GM12878 (cell line): ENCODE results near the gene CD1D. TPM values are rescaled to one million over a fixed set of nuclear protein-coding genes. Genes with fewer than 3 reads are reported as not detected.

ENCODE experiments used
- ATAC-seq: fragments of 200-7000 bp; cut with Tn5 transposase; 3 replicates; pipeline ENCODE4 v1.9.1; 2020; ENCODE audit warnings: mild to moderate bottlenecking, moderate library complexity
- BruUV-seq: library from RNA; stranded (reverse); fragments of 400-500 nt; replicated peaks from 2 replicates; lab custom pipeline; 2021; lab: Mats Ljungman, UMichigan
- CTCF ChIA-PET: fragments of 300-600 bp; sonication (Branson Sonifier 250); formaldehyde crosslinking; extraction: SDS; loops from one replicate; lab custom pipeline; 2021; ENCODE audit warnings: inconsistent platforms; lab: Yijun Ruan, JAX
- POLR2A ChIA-PET: fragments of 350-600 bp; formaldehyde crosslinking; extraction: SDS; loops from one replicate; lab custom pipeline; 2021; ENCODE audit warnings: inconsistent platforms; lab: Charles Lee
- RAD21 ChIA-PET: fragments of 300-600 bp; sonication (Branson Sonifier 250); formaldehyde crosslinking; loops from one replicate; lab custom pipeline; 2023; ENCODE audit warnings: antibody characterized with exemption; ENCODE audit not compliant: unreplicated experiment; lab: Charles Lee
- SMC1A ChIA-PET: fragments of 300-600 bp; sonication (Branson Sonifier 250); formaldehyde crosslinking; loops from one replicate; lab custom pipeline; 2023; ENCODE audit not compliant: unreplicated experiment, uncharacterized antibody; lab: Charles Lee
- DNase-seq: peaks from one replicate; pipeline ENCODE4 v3.0.0-alpha.2; 2011; ENCODE audit warnings: low read depth, low spot score
- FAIRE-seq: peaks from 3 replicates; lab custom pipeline; 2011; peaks lifted over from hg19 to GRCh38; lab: Jason Lieb, UNC
- H2AFZ ChIP-seq: 2 replicates; pipeline ENCODE4 v1.6.0; 2011; ENCODE audit warnings: low read depth, low read length, control low read depth; ENCODE audit not compliant: control insufficient read depth
- H3K27ac ChIP-seq: 2 replicates; pipeline ENCODE4 v1.5.1; 2011; ENCODE audit warnings: control low read depth; ENCODE audit not compliant: control insufficient read depth, insufficient read depth
- H3K27me3 ChIP-seq, 2 experiments: replicated peaks in 1 of 2; 2 replicates each; pipeline versions ENCODE4 v1.6.0 to v1.6.1; 2011; ENCODE audit warnings: low read length in 1 of 2; ENCODE audit not compliant: control insufficient read depth in 2 of 2, insufficient read depth in 2 of 2
- H3K36me3 ChIP-seq, 2 experiments: 2 replicates each; pipeline ENCODE4 v1.5.1; 2011; ENCODE audit warnings: low read length in 1 of 2; ENCODE audit not compliant: control insufficient read depth in 2 of 2, insufficient read depth in 2 of 2
- H3K4me1 ChIP-seq: 2 replicates; pipeline ENCODE4 v1.6.1; 2011; ENCODE audit warnings: mild to moderate bottlenecking, low read length, moderate library complexity, mixed read lengths; ENCODE audit not compliant: control insufficient read depth, insufficient read depth
- H3K4me2 ChIP-seq: 2 replicates; pipeline ENCODE4 v1.6.0; 2011; ENCODE audit warnings: control low read depth; ENCODE audit not compliant: control insufficient read depth, insufficient read depth
- H3K4me3 ChIP-seq: fragments of 200-600 bp; sonication (generic); 2 replicates; pipeline ENCODE4 v1.5.1; 2016
- H3K79me2 ChIP-seq: 2 replicates; pipeline ENCODE4 v1.6.0; 2011; ENCODE audit warnings: low read length; ENCODE audit not compliant: control insufficient read depth, insufficient read depth
- H3K9ac ChIP-seq: 2 replicates; pipeline ENCODE4 v1.8.0; 2011; ENCODE audit warnings: low read length, control low read depth, mixed read lengths; ENCODE audit not compliant: control insufficient read depth, insufficient read depth
- H3K9me3 ChIP-seq: replicated peaks from 3 replicates; pipeline ENCODE4 v1.5.1; 2011; ENCODE audit warnings: mild to moderate bottlenecking, low read length; ENCODE audit not compliant: control insufficient read depth, insufficient read depth
- H4K20me1 ChIP-seq: 2 replicates; pipeline ENCODE4 v1.6.0; 2011; ENCODE audit not compliant: control insufficient read depth, insufficient read depth
- CBX5 ChIP-seq: sonication (generic); IDR thresholded peaks from 2 replicates; pipeline ENCODE4 v1.6.1; 2016; ENCODE audit warnings: low read depth, moderate library complexity, mild to moderate bottlenecking, inconsistent platforms
- CHD2 ChIP-seq: IDR thresholded peaks from 2 replicates; pipeline ENCODE4 v1.6.1; 2011; ENCODE audit warnings: low read depth, low read length, improper control_type of control experiment, borderline replicate concordance
- MYB ChIP-seq: fragments of 150-350 bp; IDR thresholded peaks from 2 replicates; pipeline ENCODE4 v1.6.1; 2014; ENCODE audit warnings: mild to moderate bottlenecking, low read depth, low read length, borderline replicate concordance
- RAD21 ChIP-seq: IDR thresholded peaks from 2 replicates; pipeline ENCODE4 v1.6.1; 2011; ENCODE audit warnings: mild to moderate bottlenecking, low read depth, low read length, moderate library complexity; ENCODE audit not compliant: insufficient read depth
- RBBP5 ChIP-seq: fragments of 200-600 bp; sonication (generic); conservative IDR thresholded peaks from 2 replicates; pipeline ENCODE4 v1.6.1; 2016
- RCOR1 ChIP-seq: conservative IDR thresholded peaks from 2 replicates; pipeline ENCODE4 v1.6.1; 2012; ENCODE audit warnings: low read depth, low read length, improper control_type of control experiment
- SUZ12 ChIP-seq: fragments of 200-600 bp; sonication (generic); IDR thresholded peaks from one replicate; pipeline ENCODE4 v1.6.1; 2018; ENCODE audit warnings: antibody characterized with exemption, mild to moderate bottlenecking; ENCODE audit not compliant: unreplicated experiment
- TCF3 ChIP-seq: IDR thresholded peaks from 2 replicates; pipeline ENCODE4 v1.6.1; 2012; ENCODE audit warnings: low read depth, mild to moderate bottlenecking, low read length, borderline replicate concordance; ENCODE audit not compliant: insufficient read depth
- WRNIP1 ChIP-seq: IDR thresholded peaks from 2 replicates; pipeline ENCODE4 v1.6.1; 2011; ENCODE audit warnings: low read depth, low read length, improper control_type of control experiment, borderline replicate concordance
- YBX1 ChIP-seq: fragments of 450-650 bp; IDR thresholded peaks from 2 replicates; pipeline ENCODE4 v1.6.1; 2016; ENCODE audit warnings: antibody characterized with exemption
- ZNF207 ChIP-seq: fragments of 450-650 bp; IDR thresholded peaks from 2 replicates; pipeline ENCODE4 v1.6.1; 2014; ENCODE audit warnings: antibody characterized with exemption, mild to moderate bottlenecking, borderline replicate concordance
- ZNF622 ChIP-seq: fragments of 450-650 bp; IDR thresholded peaks from 2 replicates; pipeline ENCODE4 v1.6.1; 2017; ENCODE audit warnings: mild to moderate bottlenecking, inconsistent platforms
- WGBS: methylation state at CpG from one replicate; pipeline ENCODE4 v1.1.6; 2016; ENCODE audit warnings: low lambda C conversion rate; ENCODE audit not compliant: insufficient replicate concordance, insufficient coverage; ENCODE audit errors: missing lambda C conversion rate; 5-methylcytosine and 5-hydroxymethylcytosine counted together
- in situ Hi-C: fragments of 300-500 bp; cut with MboI; formaldehyde crosslinking; loops from 9 replicates; pipeline ENCODE4 v1.14.3; 2018; ENCODE audit warnings: mixed read lengths
- intact Hi-C: fragments of 100-400 bp; cut with micrococcal nuclease; formaldehyde crosslinking; loops from one replicate; pipeline ENCODE4 v1.14.2; 2022; ENCODE audit not compliant: unreplicated experiment
- polyA plus RNA-seq, 11 experiments: library from polyadenylated mRNA; depleted of rRNA in 4 of 11; unstranded in 6 of 11; stranded (reverse) in 5 of 11; fragments of >200 nt; fragmentation: Nextera tagmentation in 4 of 11; fragmentation: Illumina TruSeq in 1 of 11; extraction: Ambion mirVana in 4 of 11; extraction: Trizol in 1 of 11; gene quantifications; 1 replicate in 1 of 11; 2 replicates in 10 of 11; pipeline versions ENCODE4 v1.2.1 to v1.2.3, GENCODE V29; 2011 to 2016; ENCODE audit warnings: inconsistent platforms in 2 of 11, missing spikeins in 2 of 11, low read depth in 1 of 11
- total RNA-seq, 4 experiments: library from RNA; depleted of rRNA in 3 of 4; stranded (reverse); fragments of >200 nt in 3 of 4; fragmentation: Illumina TruSeq in 1 of 4; extraction: Trizol in 1 of 4; gene quantifications; 2 replicates each; pipeline versions ENCODE4 v1.2.1 to v1.2.3, GENCODE V29; 2013 to 2021
- TF ChIP-seq, protein P1 (sequence below): IDR thresholded peaks from 2 replicates; pipeline ENCODE4 v1.6.1; 2012; ENCODE audit warnings: low read depth, low read length, improper control_type of control experiment
- TF ChIP-seq, protein P2 (sequence below): fragments of 450-650 bp; conservative IDR thresholded peaks from 2 replicates; pipeline ENCODE4 v1.6.1; 2017; ENCODE audit warnings: mild to moderate bottlenecking, moderate library complexity
- TF ChIP-seq, protein P3 (sequence below): fragments of 150-350 bp; IDR thresholded peaks from 2 replicates; pipeline ENCODE4 v1.6.1; 2016; ENCODE audit warnings: low read depth, low read length
- TF ChIP-seq, protein P4 (sequence below): fragments of 150-350 bp; IDR thresholded peaks from 2 replicates; pipeline ENCODE4 v1.6.1; 2014; ENCODE audit warnings: mild to moderate bottlenecking, low read depth, low read length

Gene CD1D
- total and polyA plus RNA-seq, 10 of the 15 experiments (the other 5 are each of a cell fraction or from before 2014, with no cell fraction given): 0.21 to 1.4 (median 0.73) TPM; not detected in 2

DNA sequence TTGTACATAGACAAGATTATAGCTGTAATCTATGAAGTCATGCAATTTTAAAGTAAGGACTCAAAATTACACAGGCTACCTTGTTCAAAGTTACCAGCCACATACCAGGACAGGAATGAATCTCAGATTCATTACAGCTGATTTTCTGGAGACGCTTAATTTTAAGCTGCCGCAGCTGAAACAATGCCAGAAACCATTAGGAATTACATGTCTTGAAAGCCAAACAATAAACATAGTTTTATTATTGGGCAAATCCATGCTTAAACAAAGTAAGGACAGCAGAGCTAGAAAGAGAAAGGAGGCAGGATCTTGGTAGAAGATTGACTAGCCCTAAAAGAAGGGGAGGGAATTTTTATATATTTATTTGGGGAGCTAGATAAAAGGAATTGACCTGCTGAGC, 19.2 kb upstream of the CD1D start:
- no peaks in the 10 kb centered on the region for H4K20me1 ChIP-seq
- CTCF ChIA-PET: interaction anchor here (1.1 to 2.4 kb wide), 3 partner anchors 37 to 198 kb away, joined by 3 to 12 read pairs (median 5); no protein-coding TSS in a partner anchor
- H3K27ac ChIP-seq: no peak overlapping the region
- peaks cover 19% of the 10 kb centered on the region for H3K4me1 ChIP-seq
- no peak overlapping the region for H3K4me3 ChIP-seq
- no peak overlapping the region for H2AFZ ChIP-seq
- BruUV-seq: no TSS peak
- no peaks in the 10 kb centered on the region for H3K79me2 ChIP-seq
- POLR2A ChIA-PET: no interaction called here
- FAIRE-seq: no peak
- H3K27me3 ChIP-seq: peaks cover 0 to 5% of the 10 kb centered on the region in 2 experiments; a peak in 1 of 4 replicates
- RAD21 ChIA-PET: interaction anchor here (0.6 kb wide), 1 partner anchor 26 kb away, joined by 3 read pairs; no protein-coding TSS in a partner anchor
- SMC1A ChIA-PET: interaction anchor here (1.2 to 3.3 kb wide), 4 partner anchors 17 to 458 kb away, joined by 3 to 10 read pairs (median 9); no protein-coding TSS in a partner anchor
- intact Hi-C loops (no loop called here), in situ Hi-C loops (no loop called here)
- WGBS: 63% methylated on average over 2 of the region's 2 CpGs
- H3K9me3 ChIP-seq: peaks cover 1% of the 10 kb centered on the region; the same call in 1 of the 3 replicates
- no peak for ATAC-seq
- no peak overlapping the region for H3K4me2 ChIP-seq
- no peak overlapping the region for H3K9ac ChIP-seq
- H3K36me3 ChIP-seq: no peaks in the 10 kb centered on the region
- DNase-seq: no peak
- TF ChIP-seq, protein P1, sequence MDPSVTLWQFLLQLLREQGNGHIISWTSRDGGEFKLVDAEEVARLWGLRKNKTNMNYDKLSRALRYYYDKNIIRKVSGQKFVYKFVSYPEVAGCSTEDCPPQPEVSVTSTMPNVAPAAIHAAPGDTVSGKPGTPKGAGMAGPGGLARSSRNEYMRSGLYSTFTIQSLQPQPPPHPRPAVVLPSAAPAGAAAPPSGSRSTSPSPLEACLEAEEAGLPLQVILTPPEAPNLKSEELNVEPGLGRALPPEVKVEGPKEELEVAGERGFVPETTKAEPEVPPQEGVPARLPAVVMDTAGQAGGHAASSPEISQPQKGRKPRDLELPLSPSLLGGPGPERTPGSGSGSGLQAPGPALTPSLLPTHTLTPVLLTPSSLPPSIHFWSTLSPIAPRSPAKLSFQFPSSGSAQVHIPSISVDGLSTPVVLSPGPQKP: no peak
- TF ChIP-seq SUZ12: no peak
- TF ChIP-seq ZNF207: no peak
- no peak for TF ChIP-seq WRNIP1
- no peak for TF ChIP-seq TCF3
- no peak for TF ChIP-seq CHD2
- TF ChIP-seq CBX5: no peak
- TF ChIP-seq, protein P2, sequence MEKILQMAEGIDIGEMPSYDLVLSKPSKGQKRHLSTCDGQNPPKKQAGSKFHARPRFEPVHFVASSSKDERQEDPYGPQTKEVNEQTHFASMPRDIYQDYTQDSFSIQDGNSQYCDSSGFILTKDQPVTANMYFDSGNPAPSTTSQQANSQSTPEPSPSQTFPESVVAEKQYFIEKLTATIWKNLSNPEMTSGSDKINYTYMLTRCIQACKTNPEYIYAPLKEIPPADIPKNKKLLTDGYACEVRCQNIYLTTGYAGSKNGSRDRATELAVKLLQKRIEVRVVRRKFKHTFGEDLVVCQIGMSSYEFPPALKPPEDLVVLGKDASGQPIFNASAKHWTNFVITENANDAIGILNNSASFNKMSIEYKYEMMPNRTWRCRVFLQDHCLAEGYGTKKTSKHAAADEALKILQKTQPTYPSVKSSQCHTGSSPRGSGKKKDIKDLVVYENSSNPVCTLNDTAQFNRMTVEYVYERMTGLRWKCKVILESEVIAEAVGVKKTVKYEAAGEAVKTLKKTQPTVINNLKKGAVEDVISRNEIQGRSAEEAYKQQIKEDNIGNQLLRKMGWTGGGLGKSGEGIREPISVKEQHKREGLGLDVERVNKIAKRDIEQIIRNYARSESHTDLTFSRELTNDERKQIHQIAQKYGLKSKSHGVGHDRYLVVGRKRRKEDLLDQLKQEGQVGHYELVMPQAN: no peak
- no peak for TF ChIP-seq ZNF622
- TF ChIP-seq YBX1: no peak
- TF ChIP-seq MYB: no peak
- TF ChIP-seq, protein P3, sequence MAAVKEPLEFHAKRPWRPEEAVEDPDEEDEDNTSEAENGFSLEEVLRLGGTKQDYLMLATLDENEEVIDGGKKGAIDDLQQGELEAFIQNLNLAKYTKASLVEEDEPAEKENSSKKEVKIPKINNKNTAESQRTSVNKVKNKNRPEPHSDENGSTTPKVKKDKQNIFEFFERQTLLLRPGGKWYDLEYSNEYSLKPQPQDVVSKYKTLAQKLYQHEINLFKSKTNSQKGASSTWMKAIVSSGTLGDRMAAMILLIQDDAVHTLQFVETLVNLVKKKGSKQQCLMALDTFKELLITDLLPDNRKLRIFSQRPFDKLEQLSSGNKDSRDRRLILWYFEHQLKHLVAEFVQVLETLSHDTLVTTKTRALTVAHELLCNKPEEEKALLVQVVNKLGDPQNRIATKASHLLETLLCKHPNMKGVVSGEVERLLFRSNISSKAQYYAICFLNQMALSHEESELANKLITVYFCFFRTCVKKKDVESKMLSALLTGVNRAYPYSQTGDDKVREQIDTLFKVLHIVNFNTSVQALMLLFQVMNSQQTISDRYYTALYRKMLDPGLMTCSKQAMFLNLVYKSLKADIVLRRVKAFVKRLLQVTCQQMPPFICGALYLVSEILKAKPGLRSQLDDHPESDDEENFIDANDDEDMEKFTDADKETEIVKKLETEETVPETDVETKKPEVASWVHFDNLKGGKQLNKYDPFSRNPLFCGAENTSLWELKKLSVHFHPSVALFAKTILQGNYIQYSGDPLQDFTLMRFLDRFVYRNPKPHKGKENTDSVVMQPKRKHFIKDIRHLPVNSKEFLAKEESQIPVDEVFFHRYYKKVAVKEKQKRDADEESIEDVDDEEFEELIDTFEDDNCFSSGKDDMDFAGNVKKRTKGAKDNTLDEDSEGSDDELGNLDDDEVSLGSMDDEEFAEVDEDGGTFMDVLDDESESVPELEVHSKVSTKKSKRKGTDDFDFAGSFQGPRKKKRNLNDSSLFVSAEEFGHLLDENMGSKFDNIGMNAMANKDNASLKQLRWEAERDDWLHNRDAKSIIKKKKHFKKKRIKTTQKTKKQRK: no peak
- no peak for TF ChIP-seq RAD21
- TF ChIP-seq, protein P4, sequence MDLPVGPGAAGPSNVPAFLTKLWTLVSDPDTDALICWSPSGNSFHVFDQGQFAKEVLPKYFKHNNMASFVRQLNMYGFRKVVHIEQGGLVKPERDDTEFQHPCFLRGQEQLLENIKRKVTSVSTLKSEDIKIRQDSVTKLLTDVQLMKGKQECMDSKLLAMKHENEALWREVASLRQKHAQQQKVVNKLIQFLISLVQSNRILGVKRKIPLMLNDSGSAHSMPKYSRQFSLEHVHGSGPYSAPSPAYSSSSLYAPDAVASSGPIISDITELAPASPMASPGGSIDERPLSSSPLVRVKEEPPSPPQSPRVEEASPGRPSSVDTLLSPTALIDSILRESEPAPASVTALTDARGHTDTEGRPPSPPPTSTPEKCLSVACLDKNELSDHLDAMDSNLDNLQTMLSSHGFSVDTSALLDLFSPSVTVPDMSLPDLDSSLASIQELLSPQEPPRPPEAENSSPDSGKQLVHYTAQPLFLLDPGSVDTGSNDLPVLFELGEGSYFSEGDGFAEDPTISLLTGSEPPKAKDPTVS: no peak
- no peak for TF ChIP-seq RBBP5
- no peak for TF ChIP-seq RCOR1
